ENCODE measurements around the gene SUGCT.
"Not testable (repeated sequence)": the region's sequence is repeated elsewhere in the genome, so short reads cannot be mapped to it uniquely, and the experiment has no call there.

GRCh38 chr7:40175256-40175655 is 40.5 kb downstream of the SUGCT start:
- TF ChIP-seq CTCF, POLR2AphosphoS5 (IDR thresholded peaks at IDR 0.05): not testable (repeated sequence)
